GM19023 (cell line): ENCODE data around the gene SOAT1.
"Not testable (repeated sequence)": the region's sequence is repeated elsewhere in the genome, so short reads cannot be mapped to it uniquely, and the experiment has no call there.

Experiments
- ATAC-seq: cut with Tn5 transposase; IDR thresholded peaks from one replicate; pipeline ENCODE4 v1.9.1; 2021; ENCODE audit warnings: mild to moderate bottlenecking, moderate library complexity; ENCODE audit not compliant: unreplicated experiment

The SOAT1 gene

DNA sequence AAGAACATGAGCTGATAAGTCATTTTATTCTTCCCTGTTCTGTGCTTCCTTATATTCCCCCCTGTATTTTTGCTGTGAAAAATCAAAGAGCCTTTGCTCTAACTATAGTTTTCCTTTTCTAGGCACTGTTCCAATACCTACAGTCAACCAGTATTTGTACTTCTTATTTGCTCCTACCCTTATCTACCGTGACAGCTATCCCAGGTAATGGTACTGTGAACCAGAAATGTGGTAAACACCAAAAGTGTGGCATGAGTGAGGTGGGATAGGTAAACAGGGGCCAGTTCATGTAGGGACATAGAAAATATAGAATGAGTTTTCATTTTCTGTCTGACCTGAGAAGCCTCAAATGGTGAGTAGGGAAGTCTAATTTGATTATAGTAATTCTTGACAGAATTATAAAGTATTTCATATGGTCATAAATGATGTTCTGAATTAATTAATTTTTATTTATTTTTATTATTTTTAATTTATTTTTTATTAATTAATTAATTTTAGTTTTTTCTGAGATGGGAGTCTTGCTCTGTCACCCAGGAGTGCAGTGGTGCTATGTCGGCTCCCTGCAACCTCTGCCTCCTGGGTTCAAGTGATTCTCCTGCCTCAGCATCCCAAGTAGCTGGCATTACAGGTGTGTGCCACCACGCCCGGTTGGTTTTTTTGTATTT lies 49.3 kb downstream of the SOAT1 start:
- ATAC-seq = no peak

DNA sequence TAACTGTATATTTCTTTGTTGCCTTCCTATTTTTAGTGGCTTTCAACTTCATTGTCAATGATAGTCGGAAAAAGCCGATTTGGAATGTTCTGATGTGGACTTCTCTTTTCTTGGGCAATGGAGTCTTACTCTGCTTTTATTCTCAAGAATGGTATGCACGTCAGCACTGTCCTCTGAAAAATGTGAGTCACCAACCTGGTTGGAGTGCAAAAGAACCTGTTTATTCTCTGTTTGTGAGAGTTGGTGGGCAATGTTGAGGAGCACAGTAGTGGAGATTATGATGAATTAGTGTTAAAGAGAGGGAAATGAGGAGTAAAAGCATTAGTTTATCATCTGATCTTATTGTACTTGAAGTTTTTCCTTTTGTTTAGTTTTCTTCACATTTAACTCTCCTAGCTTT lies 57.7 kb downstream of the SOAT1 start:
- no peak for ATAC-seq

DNA sequence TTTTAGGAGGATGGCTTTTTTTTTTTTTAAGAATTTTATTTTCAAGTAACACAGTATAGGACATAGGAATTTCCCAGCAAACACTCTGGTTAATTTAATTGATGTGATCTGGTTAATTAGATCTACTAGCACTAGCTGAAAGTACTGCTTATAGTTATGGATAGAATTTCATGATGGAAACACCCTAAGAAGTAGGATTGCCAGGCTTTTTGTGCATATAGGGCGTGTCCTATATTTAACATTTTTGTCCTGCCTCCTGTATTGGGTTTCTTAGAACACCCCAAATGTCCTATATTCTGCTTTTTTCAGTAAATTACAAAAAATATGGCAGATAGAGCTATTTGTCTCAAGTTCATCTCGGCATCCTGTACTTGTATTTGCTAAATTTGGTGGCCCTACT lies 58.6 kb downstream of the SOAT1 start:
- no peak for ATAC-seq

DNA sequence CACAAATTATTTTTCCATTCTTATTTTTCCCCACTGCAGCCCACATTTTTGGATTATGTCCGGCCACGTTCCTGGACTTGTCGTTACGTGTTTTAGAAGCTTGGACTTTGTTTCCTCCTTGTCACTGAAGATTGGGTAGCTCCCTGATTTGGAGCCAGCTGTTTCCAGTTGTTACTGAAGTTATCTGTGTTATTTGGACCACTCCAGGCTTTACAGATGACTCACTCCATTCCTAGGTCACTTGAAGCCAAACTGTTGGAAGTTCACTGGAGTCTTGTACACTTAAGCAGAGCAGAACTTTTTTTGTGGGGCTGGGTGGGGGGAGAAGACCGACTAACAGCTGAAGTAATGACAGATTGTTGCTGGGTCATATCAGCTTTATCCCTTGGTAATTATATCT lies 59.9 kb downstream of the SOAT1 start:
- ATAC-seq = no peak

DNA sequence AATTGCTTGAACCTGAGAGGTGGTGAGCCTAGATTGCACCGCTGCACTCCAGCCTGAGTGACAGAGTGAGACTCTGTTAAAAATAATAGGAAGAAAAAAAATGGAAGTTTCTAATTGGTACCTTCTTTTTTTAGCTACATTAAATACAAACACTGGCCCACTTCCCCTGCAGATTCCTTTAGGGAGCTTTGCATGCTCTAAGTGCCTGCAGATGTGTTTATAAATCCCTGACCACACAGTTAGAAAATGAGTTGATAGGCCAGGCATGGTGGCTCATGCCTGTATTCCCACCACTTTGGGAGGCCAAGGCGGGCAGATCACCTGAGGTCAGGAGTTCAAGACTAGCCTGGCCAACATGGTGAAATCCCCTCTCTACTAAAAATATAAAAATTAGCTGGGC lies 68.0 kb downstream of the SOAT1 start:
- ATAC-seq = not testable (repeated sequence)

DNA sequence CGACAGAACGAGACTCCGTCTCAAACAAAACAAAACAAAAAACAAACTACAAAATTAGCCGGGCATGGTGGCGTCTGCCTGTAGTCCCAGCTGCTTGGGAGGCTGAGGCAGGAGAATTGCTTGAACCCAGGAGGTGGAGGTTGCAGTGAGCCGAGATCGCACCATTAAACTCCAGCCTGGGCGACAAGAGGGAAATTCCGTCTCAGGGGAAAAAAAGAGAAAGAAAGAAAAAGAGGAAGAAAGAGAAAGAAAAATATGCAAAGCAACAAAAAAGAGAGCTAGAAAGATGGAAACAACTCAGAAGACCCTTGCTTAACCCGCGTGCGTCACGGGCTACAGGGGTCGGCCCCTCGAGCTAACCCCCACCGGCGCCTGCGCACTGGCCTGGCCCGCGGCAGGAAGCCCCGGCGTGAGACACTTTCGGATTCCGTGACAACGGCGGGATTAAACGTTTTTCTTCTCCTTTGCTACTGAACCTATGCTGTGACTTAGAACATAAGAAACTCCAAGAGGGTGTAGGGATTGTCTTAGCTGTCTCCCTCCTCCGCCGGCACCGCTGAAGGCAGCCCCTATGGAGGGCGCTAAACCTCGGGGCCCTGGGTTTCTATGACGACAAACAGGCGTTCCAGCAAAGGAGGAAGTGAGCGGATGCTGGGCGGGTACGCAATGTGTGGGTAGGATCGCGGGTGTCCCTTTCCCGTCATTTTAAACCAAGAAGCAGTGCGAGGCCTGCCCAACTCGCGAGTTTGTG lies 71.9 kb downstream of the SOAT1 start, which contains the start of gene AXDND1:
Gene AXDND1, plus strand, starts transcription at position 630 of the 751 bp plus-strand sequence. CDS start 539 bp downstream, outside the sequence.
- peak; percentile 99 for ATAC-seq

DNA sequence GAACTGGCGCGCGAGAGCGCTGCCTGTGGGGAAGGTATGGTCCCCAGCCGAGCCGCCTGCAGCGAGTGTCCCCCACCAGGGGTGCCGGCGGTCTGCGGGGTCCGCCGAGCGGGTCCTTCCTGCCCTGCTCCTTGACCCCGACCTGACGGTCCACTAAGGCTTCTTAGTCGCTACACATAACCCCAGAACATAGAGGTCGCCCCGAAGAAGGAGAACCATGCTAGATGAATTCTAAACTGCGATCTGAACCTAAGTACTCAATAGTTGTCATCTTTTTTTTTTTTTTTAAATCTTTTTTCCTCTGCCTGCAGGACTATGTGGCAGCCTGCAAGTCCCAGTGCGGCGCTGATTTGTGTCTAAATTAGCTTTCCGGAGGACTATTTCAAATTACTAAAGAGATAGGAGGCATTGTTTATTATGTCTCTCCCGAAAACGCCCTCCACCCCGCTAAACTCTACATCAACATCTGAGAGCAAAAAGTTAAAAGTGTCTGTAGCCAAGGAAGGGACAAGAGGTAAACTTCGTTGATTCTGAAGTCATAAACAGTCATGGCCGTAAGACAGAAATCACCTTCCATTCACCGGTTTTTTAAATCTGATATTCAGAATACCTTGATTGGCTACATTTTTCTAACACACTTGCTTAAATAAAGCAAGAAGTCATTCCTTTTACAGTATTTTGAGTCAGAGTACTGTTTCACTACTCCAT lies 72.7 kb downstream of the SOAT1 start:
- peak; percentile 33 for ATAC-seq

DNA sequence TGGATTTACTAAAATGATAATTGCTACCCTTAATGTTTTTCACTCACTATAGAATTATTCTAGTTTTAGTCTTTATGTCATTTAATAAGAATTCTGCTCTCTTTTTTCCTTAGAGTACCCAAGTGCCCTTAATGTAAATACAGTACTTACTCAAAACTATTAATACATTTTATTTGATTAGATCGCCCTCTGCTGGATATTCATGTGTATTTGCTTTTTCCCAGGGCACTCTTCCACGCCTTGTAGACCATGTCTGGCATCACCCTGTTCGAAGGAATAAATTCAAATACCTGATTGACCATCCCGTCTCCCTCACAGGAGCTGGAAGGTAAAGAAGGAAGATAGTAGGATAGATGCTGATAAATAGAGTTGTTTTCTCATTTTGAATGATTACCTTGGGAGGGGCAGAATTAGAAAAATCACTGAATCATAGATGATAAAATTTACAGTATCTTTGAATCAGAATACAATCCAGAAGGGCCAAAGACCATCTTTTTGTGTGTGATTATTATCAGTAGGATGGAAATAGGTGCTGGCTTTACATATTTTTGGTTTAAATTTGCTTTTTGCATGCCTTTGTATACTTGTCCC lies 76.2 kb downstream of the SOAT1 start:
- ATAC-seq = no peak

DNA sequence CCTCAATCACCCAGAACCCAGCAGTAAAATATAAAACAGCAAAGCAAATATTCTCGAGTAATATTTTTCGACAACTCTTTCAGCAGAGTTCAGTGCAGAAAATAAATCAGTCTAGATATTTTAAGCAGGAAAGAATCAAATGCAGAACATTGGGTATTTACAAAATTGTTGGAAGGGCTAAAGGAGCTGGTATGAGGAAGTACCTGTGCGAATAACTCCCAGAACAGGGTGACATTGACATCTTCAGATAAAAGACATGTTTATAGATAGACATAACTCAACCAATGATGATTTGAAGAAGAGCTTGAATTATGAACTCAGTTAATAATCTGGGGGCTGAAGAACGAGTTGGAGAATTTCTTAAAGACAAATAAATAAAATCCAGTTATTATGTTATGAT lies 78.6 kb downstream of the SOAT1 start:
- no peak for ATAC-seq

DNA sequence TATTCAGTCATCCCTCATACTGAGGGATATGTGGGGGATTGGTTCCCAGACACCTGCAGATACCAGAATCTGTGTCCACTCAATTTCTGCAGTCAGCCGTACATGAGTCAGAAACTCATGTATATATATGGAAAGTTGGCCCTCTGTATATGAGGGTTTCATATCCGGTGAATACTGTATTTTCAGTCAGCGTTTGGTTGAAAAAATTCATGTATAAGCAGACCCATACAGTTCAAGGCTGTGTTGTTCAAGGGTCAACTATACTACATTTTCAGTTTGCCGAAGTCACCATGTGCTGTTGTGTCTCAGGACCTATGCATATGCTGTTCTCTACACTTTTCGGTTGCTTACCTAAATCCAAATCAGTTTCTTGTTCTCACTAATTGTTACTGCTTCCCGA lies 82.6 kb downstream of the SOAT1 start:
- ATAC-seq = no peak

DNA sequence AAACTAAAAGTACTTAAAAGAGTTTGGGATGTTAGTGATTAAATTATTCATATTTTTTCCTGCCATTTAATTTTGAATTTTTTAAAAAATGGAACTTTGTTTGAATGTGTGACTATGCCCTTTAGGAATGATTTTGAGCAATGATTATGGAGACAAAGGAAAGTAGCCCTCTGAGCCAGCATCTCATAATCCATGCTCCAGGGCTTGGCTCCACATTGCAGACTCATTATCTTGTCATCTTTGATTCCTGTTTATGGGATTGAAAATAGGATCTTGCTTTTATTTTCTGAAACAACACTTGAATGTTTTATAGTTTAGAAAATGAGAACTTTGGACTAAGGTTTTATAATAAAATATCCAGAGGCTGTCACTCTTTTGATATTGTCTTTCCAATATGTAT lies 86.7 kb downstream of the SOAT1 start:
- ATAC-seq = no peak

DNA sequence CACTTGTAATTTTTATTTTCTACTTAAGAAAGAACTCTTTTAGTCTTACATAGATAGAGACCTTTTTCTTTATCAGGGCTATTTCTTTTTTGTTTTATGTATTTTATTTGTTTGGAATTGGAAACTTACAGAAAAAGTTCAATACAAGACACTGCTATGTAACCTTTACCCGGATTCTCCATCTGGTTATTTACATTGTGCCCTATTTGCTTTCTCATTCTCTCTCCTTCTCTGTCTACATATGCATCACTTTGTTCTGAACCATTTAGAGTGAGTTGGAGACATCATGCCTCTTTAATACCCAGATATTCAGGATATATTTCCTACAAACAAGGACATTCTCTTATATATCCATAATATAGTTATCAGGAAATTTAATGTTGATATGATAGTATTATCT lies 90.4 kb downstream of the SOAT1 start:
- ATAC-seq = no peak

DNA sequence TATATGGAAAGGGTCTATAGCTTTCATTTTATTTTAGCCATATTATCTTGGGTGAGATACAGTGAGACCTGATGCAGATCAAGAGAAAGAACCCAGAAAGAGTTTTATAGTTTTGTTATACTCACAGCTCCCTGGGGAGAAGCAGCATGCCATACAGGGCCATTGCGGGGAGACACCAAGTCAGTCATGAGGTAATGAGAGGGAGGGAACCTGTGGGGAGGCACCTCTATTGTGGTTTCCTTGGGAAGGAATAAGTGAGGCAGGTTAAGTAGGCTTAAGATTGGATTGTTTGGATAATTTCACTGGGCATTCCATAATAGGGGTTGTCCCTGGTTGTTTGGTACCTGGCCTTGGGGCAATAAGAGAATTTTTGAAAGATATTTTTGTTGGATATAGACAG lies 91.9 kb downstream of the SOAT1 start:
- ATAC-seq = no peak

DNA sequence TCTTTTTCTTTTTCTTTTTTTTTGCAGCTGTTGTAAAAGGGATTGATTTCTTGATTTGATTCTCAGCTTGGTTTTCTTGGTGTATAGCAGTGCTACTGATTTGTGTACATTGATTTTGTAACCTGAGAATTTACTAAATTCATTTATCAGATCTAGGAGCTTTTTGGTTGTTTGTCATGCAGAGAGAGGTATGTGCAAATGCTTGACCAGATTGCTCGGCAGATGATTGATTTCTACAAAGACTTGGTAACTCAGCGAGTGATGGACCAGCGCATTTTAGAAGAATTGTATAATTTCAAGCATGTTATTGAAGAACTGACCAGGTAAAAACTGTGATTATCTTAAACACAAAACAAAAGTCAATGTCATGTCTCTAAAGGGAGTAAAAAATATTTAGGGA lies 100.1 kb downstream of the SOAT1 start:
- ATAC-seq = no peak

DNA sequence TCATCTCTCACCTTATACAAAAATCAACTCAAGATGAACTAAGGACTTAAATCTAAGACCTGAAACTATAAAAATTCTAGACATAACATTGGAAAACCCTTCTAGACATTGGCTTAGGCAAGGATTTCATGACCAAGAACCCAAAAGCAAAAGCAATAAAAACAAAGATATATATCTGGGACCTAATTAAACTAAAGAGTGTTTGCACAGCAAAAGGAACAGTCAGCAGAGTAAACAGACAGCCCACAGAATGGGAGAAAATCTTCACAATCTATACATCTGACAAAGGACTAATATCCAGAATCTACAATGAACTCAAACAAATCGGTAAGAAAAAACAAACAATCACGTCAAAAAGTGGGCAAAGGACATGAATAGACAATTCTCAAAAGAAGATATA lies 105.8 kb downstream of the SOAT1 start:
- ATAC-seq = not testable (repeated sequence)
